IgD-negative memory B cell (primary cell): Measurements from ENCODE around the gene FAM98C. TPM values are rescaled to one million over a fixed set of nuclear protein-coding genes. Genes with fewer than 3 reads are reported as not detected.
A peak's percentile ranks its signal among the peaks of the same experiment; 100 is the strongest.

ENCODE experiments used
- H3K27ac Mint-ChIP-seq, 3 donors: one replicate each; pipeline ENCODE4 v1.8.0; 2020 to 2022; ENCODE audit warnings: mild to moderate bottlenecking in 3 of 3, mixed read lengths in 3 of 3, moderate library complexity in 1 of 3
- H3K27me3 Mint-ChIP-seq: one replicate; pipeline ENCODE4 v1.8.0; 2021; ENCODE audit warnings: mixed read lengths
- H3K36me3 Mint-ChIP-seq: one replicate; pipeline ENCODE4 v1.8.0; 2020; ENCODE audit warnings: mild to moderate bottlenecking, mixed read lengths
- H3K4me1 Mint-ChIP-seq, 3 donors: one replicate each; pipeline ENCODE4 v1.8.0; 2020 to 2022; ENCODE audit warnings: mixed read lengths in 3 of 3, mild to moderate bottlenecking in 1 of 3
- H3K4me3 Mint-ChIP-seq, 4 donors: one replicate each; pipeline ENCODE4 v1.8.0; 2020 to 2022; ENCODE audit warnings: mild to moderate bottlenecking in 4 of 4, mixed read lengths in 4 of 4, moderate library complexity in 3 of 4
- H3K9me3 Mint-ChIP-seq, 3 donors: one replicate each; pipeline ENCODE4 v1.8.0; 2020 to 2021; ENCODE audit warnings: mixed read lengths in 3 of 3, mild to moderate bottlenecking in 1 of 3
- polyA plus RNA-seq: library from polyadenylated mRNA; unstranded; fragments of 300-500 nt; fragmentation: Illumina TruSeq; gene quantifications from one replicate; pipeline ENCODE4 v1.2.3, GENCODE V29; 2021

The FAM98C gene
- polyA plus RNA-seq, 1 donor from 2014 or later: 26.2 TPM

DNA sequence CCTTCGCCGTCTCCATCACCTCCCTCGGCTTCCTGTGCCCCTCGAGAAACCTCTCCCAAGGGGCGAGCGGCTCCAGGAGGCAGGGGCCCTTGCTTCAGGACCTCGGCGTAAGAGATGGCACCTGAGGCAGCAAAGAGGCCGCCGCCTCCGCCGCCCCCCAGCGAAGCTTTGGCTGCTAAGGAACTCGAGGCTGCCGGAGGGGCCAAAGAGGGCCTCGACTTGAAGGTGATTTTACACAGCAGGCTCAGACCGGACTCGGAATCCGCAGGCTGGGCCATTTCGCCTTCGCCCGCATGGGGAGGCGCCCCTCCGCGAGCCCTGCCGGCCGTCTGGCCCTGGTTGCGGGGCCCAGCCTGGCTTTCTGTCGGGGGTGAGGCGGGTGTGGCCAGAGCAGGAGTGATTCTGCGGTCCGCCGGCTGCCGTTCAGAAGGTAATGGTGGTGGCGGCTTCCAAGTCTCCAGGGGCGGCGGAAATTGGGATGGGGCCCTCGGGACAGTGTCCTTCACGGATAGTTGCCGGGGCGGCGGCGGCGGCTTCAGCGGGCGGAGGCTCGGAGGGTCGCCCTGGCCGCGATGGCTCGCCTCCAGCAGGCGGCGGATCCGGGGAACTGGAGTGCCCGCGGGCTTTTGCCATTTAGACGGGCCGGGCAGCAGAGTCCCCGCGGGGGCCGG, 16.5 kb upstream of the FAM98C start:
- H3K4me1 Mint-ChIP-seq: peaks cover 5 to 13% (median 12%) of the 10 kb centered on the region in 3 donors
- no peaks in the 10 kb centered on the region for H3K9me3 Mint-ChIP-seq
- H3K36me3 Mint-ChIP-seq: peaks cover 17% of the 10 kb centered on the region
- H3K27me3 Mint-ChIP-seq: peaks cover 31% of the 10 kb centered on the region
- no peak overlapping the region for H3K27ac Mint-ChIP-seq
- H3K4me3 Mint-ChIP-seq: peak overlapping the region in 1 of 4 donors; percentile 77

DNA sequence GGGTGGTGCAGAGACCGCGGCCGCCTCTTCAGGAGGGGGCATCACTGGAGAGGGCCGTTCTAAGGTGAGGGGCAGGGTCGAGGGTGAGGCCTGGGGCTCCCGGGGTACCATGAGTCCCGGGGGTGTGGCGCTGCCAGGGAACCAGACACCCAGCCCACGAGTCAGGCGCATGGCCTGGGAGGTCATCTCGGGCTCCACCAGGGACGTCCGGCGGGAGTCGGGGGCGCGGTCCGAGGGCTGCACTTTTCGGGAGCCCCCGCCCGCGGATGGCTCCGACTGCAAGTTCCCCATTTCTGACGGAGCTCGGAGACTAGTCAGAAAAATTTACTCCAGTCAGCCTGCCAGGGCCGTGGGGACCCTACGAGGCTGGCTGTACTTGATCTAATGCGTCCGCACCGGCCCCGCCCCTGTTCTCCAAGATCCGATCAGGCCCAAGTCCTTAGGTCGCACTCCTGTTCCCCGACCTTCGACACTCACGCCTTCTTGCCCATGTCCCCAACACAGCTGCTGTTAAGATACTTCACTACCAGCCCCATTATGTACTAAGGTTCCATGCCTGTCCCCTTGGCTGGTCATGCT, 15.8 kb upstream of the FAM98C start:
- H3K36me3 Mint-ChIP-seq: peaks cover 12% of the 10 kb centered on the region
- H3K27ac Mint-ChIP-seq: peak overlapping the region in 2 of 3 donors; percentile 13 to 59
- peaks cover 5 to 12% (median 10%) of the 10 kb centered on the region in 3 donors for H3K4me1 Mint-ChIP-seq
- peak overlapping the region; percentile 71 to 95 (median 88) for H3K4me3 Mint-ChIP-seq
- H3K9me3 Mint-ChIP-seq: no peaks in the 10 kb centered on the region
- H3K27me3 Mint-ChIP-seq: peaks cover 31% of the 10 kb centered on the region

DNA sequence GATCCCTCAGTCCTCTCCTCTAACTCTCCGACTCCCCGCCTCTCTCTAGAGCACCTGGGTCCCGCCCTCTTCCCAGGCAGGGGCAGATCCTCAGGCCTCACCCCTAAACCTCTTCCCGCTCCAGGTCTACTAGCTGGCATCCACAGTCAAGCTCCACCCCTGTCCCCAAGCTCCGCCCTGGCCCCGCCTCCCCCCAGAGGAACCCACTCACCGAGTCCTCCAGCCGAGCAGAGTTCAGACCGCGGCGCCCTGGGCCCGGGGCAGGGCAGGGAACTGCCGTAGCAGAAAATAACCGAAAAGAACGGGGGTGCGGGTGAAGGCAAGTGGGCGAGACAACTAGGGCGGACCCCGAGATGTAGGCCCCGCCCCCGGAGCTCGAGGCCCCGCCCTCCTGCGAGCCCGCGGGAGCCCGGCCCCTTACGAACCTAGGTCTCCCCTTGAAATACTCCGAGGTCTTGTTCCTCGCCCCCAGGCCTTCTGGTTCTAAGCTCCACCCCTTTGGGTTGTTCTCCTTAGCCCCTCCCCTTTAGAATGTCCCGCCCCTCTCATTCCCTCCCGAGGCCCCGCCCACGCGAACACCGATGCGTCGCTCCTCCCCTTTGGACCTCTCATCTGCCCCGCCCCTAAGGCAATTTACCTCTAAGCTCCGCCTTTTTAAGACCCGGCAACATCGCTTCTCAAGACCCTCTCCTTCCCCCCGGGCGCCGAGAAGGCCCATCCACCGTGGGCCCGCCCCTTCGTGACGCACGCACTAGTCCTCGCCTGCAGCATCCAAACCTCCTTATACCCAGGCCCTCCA, 15.1 kb upstream of the FAM98C start, which contains the start of gene GGN:
Gene GGN, minus strand, starts transcription at position 485 of the 799 bp plus-strand sequence. CDS start 773 bp downstream, outside the sequence.
- Mint-ChIP-seq H3K4me3 (peak within 1 kb of the TSS; percentile 71 to 95 (median 88)), H3K27me3 (peaks cover 29% of the 10 kb centered on the region), H3K27ac (peak within 1 kb of the TSS in 2 of 3 donors; percentile 24 to 59), H3K36me3 (peaks cover 7% of the 10 kb centered on the region), H3K4me1 (peaks cover 5 to 12% (median 12%) of the 10 kb centered on the region in 3 donors), H3K9me3 (no peaks in the 10 kb centered on the region)

DNA sequence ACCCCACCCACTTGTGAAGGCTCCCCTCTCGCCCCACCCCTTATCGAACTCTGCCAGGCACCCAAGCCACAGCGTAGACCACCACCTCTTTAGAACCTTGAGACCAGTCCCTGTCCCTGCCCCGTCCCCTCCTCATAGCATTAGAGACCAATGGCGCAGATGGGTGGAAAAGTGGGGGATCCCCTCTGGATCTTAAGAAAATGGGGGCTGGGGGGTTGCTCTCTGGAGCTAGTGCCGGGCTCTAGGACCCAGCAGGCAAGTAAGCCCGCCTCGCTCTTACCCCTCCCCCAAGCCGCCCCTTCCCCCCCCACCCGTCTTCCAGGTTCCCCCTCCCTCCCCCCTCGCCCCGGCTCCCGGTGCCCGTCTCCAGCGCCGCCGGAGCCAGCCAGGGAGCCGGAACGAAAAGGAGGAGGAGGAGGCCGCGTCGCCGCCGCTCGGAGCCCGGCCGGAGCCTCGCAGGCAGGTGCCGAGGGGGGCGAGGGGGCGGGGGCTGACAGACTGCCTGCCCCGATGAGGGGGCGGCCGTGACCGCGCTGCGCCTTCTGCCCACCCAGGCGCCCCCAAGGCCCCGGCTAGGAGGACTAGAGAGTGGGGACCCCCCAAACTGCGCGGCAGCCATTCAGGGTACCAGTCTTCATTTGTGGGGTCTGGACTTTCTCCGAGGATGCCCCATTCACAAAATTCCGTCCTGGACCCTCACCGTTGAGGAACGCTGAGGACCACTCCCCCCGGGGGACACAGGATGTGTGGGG, 14.4 kb upstream of the FAM98C start, which contains the start of gene SPRED3:
Gene SPRED3, plus strand, starts transcription at position 349 of the 752 bp plus-strand sequence. CDS start 1,606 bp downstream, outside the sequence.
- peaks cover 3% of the 10 kb centered on the region for H3K36me3 Mint-ChIP-seq
- no peaks in the 10 kb centered on the region for H3K9me3 Mint-ChIP-seq
- H3K4me1 Mint-ChIP-seq: peaks cover 5 to 12% (median 10%) of the 10 kb centered on the region in 3 donors
- H3K4me3 Mint-ChIP-seq: peak within 1 kb of the TSS; percentile 71 to 95 (median 88)
- peaks cover 29% of the 10 kb centered on the region for H3K27me3 Mint-ChIP-seq
- H3K27ac Mint-ChIP-seq: peak within 1 kb of the TSS in 2 of 3 donors; percentile 24 to 59

DNA sequence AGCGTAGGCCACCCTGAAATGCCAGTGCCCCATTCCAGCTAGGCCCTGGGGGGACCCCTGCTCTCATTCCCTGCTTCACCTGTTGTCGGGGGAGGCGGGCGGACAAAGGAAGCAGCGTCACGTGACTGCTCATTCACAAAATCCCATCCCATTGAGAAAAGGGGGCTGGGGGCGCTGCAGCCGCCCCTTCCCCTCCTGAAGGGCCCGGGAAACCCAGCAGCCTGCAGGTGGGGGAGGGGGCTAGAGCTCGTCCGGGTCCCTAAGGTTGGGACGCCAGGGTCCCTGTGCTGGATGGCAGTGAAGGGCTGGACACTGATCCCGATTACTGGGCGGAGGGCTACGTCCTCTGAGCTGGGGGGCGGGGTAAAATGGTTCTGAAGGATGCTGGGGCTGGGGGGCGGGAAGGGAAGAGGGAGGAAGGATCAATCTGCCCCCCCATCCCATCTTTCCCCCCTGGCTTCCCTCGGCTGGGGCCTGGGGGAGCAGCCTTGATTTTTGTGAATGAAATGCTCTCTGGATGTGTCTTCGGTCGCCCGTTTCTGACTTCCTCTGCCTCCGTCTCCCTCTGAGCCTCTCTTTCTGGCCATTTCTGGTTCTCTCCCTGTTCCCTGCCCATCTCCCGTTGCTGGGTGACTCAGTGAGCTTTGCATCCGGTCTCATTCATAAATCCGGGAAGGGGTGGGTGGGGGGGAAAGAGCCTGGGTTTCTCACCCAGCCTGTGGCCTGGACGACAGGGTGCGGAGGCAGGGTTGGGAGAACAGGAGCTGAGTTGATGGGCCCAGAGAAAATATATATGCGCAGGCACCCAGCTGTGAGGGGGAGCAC, 13.6 kb upstream of the FAM98C start:
- peaks cover 29% of the 10 kb centered on the region for H3K27me3 Mint-ChIP-seq
- H3K27ac Mint-ChIP-seq: peak overlapping the region in 1 of 3 donors; percentile 90
- H3K9me3 Mint-ChIP-seq: no peaks in the 10 kb centered on the region
- peaks cover 1% of the 10 kb centered on the region for H3K36me3 Mint-ChIP-seq
- peaks cover 5 to 16% (median 13%) of the 10 kb centered on the region in 3 donors for H3K4me1 Mint-ChIP-seq
- H3K4me3 Mint-ChIP-seq: peak overlapping the region in 2 of 4 donors; percentile 67 to 87

DNA sequence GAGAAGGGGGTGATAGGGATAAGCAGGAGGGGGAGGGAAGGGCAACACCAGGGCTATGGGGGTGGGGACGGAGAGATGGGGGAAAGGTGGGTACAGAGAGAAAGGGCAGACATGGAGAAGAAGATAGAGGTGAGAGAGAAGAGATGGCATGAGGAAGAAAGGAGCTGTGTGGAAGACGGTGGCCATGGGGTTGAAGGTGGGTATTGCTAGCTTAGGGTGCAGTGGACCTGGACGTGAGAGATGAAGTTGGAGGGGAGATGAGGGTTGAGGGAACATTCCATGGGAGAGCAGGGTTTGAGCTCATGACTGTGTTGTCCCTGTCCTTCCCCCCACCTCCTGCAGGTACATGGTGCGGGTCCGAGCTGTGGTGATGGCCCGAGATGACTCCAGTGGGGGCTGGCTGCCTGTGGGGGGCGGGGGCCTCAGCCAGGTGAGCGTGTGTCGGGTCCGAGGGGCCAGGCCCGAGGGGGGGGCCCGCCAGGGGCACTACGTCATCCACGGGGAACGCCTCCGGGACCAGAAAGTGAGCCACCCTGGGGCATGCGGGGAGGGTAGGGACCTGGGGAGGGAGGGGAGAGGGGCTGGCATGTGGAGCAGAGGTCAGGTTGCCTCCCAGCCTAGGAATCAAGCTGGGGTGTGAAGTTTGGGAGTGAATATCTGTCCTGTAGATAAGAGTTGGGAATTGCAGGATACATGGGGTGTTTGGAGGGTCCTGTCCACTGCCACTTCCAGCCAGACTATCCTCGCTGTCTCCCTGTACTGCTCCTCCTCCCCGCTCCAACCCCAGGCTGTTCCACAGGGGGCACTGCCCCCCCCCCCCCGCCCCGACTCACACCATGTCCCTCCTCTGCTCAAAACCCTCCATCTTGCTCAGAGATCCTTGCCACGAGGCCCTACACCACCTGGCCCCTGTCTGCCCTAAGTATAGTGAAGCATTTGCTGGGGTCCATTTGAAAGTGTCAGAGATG, 12.7 kb upstream of the FAM98C start:
- H3K36me3 Mint-ChIP-seq: no peaks in the 10 kb centered on the region
- H3K27ac Mint-ChIP-seq: peak overlapping the region in 2 of 3 donors; percentile 19 to 90
- H3K9me3 Mint-ChIP-seq: no peaks in the 10 kb centered on the region
- H3K27me3 Mint-ChIP-seq: peaks cover 25% of the 10 kb centered on the region
- H3K4me1 Mint-ChIP-seq: peaks cover 10 to 19% (median 16%) of the 10 kb centered on the region in 3 donors
- peak overlapping the region in 3 of 4 donors; percentile 36 to 67 (median 47) for H3K4me3 Mint-ChIP-seq

DNA sequence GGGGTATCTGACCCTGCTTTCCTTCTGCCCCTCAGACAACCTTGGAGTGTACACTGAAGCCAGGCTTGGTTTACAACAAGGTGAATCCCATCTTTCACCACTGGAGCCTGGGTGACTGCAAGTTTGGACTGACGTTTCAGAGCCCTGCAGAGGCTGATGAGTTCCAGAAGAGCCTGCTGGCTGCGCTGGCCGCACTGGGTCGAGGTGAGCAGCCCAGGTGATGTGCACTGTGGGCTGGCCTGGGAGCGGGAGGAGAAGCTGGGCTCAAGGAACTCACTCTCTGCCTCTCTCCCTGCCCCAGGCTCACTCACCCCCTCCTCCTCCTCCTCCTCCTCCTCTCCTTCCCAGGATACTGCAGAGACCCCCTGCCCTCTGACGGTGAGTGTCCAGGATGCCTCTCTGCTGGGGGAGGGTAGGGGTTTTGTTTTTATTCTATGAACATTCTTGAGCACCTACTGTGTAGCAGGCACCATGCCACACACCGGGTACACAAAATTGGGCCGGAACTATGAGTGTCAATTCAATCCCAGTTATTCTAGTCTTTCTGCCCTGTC, 10.9 kb upstream of the FAM98C start:
- no peaks in the 10 kb centered on the region for H3K9me3 Mint-ChIP-seq
- H3K27ac Mint-ChIP-seq: no peak overlapping the region
- peaks cover 16 to 19% (median 16%) of the 10 kb centered on the region in 3 donors for H3K4me1 Mint-ChIP-seq
- no peaks in the 10 kb centered on the region for H3K36me3 Mint-ChIP-seq
- H3K4me3 Mint-ChIP-seq: no peak overlapping the region
- H3K27me3 Mint-ChIP-seq: peaks cover 31% of the 10 kb centered on the region

DNA sequence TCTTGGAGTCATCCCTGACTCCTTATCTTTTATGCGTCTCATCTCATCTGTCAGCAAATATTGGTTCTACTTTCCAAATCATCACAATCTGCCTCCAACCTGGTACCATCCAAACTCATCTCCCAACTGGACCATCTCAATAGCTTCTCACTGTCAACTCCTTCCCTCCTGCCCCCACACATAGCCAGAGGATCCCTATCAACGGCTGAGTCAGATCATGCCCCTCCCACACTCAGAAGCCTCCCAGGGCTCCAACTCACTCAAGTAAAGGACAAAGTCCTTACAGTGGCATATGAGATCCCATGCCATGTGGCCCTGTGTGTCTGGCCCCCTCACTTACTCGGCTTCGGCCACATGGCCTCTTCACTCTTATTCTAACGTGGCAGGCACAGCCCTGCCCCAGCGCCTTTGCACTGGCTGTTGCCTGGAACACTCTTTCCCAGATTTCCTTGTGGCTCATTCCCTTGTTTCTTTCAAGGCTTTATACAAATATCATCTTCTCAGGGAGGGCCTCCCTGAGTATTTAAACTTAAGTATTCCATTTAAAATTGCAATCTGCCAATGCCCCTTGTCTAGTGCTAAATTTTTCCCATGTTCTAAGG, 10.1 kb upstream of the FAM98C start:
- Mint-ChIP-seq H3K36me3 (no peaks in the 10 kb centered on the region), H3K27ac (peak overlapping the region in 1 of 3 donors; percentile 2), H3K9me3 (no peaks in the 10 kb centered on the region), H3K4me3 (peak overlapping the region in 1 of 4 donors; percentile 19), H3K4me1 (peaks cover 12 to 16% (median 13%) of the 10 kb centered on the region in 3 donors), H3K27me3 (peaks cover 31% of the 10 kb centered on the region)

DNA sequence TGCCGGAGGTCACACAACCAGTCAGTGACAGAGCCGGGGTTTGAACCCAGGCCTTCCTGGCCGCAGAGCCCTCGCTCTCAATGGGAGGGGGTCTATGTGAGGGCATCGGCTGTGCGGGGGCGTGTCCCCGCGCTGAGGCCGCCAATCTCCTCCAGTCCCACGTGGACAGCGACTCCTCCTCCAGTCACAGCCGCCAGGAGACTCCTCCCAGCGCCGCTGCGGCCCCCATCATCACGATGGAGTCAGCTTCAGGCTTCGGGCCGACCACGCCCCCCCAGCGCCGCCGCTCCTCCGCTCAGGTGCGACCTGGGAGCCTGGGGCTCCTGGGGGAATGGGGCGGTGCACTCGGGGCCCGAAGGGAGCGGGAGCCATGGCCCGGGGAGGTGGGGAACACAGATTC, 8.4 kb upstream of the FAM98C start:
- Mint-ChIP-seq H3K4me3 (peak overlapping the region in 3 of 4 donors; percentile 0 to 69 (median 13)), H3K27me3 (peaks cover 29% of the 10 kb centered on the region), H3K9me3 (no peaks in the 10 kb centered on the region), H3K4me1 (peaks cover 8 to 11% (median 8%) of the 10 kb centered on the region in 3 donors), H3K27ac (peak overlapping the region in 1 of 3 donors; percentile 83), H3K36me3 (no peaks in the 10 kb centered on the region)

DNA sequence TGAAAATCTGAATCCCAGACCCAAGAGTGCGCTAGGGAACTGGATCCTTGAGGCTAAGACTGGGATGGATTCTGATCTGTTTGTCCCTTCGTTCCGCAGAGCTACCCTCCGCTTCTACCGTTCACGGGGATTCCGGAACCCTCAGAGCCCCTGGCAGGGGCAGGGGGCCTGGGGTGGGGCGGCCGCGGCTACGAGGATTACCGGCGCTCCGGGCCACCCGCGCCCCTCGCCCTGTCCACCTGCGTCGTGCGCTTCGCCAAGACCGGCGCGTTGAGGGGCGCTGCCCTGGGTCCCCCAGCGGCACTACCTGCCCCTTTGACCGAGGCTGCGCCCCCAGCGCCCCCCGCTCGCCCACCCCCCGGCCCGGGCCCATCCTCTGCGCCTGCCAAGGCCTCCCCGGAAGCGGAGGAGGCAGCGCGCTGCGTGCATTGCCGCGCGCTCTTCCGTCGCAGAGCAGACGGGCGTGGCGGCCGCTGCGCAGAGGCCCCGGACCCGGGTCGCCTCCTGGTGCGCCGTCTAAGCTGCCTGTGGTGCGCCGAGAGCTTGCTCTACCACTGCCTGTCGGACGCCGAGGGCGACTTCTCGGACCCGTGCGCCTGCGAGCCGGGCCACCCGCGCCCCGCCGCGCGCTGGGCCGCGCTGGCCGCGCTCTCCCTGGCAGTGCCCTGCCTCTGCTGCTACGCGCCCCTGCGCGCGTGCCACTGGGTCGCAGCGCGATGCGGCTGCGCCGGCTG, 7.3 kb upstream of the FAM98C start:
- peak overlapping the region in 3 of 4 donors; percentile 51 to 69 (median 65) for H3K4me3 Mint-ChIP-seq
- H3K27ac Mint-ChIP-seq: no peak overlapping the region
- H3K4me1 Mint-ChIP-seq: peaks cover 7 to 11% (median 8%) of the 10 kb centered on the region in 3 donors
- no peaks in the 10 kb centered on the region for H3K9me3 Mint-ChIP-seq
- no peaks in the 10 kb centered on the region for H3K36me3 Mint-ChIP-seq
- H3K27me3 Mint-ChIP-seq: peaks cover 26% of the 10 kb centered on the region

DNA sequence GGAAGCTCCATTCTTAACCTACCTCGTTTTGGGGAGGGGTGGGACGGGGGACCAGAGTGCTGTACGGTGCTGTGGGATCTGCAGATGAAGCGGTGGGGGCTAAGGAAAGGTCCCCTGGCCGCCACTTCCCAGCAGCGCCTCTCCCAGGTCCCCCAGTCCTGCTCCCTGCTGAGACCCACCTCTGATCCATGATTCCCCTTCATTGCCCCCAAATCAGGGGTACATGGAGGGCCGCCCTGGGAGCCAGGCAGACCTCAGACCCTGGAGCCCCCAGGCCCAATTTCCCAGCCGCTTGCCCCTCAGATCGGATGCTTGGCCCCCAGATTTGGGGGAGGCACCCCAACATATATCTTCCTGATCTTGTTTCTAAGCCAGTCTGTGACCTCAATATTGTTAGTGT, 3.8 kb upstream of the FAM98C start:
- Mint-ChIP-seq H3K4me1 (peaks cover 8 to 16% (median 10%) of the 10 kb centered on the region in 3 donors), H3K27ac (no peak overlapping the region), H3K9me3 (no peaks in the 10 kb centered on the region), H3K36me3 (no peaks in the 10 kb centered on the region), H3K27me3 (peaks cover 20% of the 10 kb centered on the region), H3K4me3 (peak overlapping the region in 1 of 4 donors; percentile 33)
